HG02759 (cell line): ENCODE measurements around the gene TCEAL2.
A peak's percentile ranks its signal among the peaks of the same experiment; 100 is the strongest.
"Not testable (repeated sequence)": the region's sequence is repeated elsewhere in the genome, so short reads cannot be mapped to it uniquely, and the experiment has no call there.

ENCODE experiments used
- ATAC-seq: cut with Tn5 transposase; IDR thresholded peaks from one replicate; pipeline ENCODE4 v1.9.1; 2021; ENCODE audit warnings: mild to moderate bottlenecking, moderate library complexity; ENCODE audit not compliant: unreplicated experiment

Gene TCEAL2

DNA sequence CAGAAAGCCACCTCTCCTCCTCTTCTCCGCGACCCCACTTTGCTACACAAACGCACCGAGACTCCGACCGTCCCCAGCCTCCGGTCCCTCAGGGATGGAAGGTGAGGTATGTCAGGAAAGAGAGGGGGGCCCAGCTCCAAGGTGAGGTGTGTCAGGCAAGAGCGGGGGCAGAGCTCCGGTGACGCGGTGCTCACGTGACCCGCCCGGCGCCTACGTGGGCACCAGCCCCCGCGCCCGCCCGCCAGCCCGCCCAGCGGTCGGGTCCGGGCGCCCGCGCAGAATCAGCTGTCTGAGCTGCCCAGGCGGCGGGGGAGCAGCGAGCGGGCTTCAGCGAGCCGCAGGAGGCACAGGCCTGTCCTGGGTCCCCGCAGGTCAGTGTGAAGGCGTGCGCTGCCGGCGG is at the start of gene TCEAL2:
TSS of gene TCEAL2 (plus strand) at position 244 of the 400 bp plus-strand sequence. CDS start 1,152 bp downstream, outside the sequence.
- ATAC-seq: not testable (repeated sequence)

DNA sequence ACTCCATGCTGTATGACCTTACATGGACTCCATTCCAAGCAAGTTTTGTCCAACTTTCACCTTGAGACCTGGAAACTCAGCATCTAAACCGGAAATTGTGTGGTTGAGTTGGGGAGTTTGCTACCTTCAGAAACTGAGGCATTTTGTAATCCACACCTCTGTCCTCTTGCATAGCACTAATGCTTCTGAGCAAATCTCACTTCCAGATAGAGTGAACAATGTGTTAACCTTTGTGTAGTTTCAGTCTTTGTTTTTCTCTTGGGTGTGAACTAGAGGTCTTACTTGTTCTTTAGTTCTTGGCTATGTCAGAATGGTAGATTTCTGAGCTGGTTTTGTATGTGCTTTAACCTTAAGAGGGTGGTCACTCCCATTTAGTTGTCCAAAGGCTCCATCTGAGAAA is 48.1 kb upstream of the TCEAL2 start:
- no peak for ATAC-seq

DNA sequence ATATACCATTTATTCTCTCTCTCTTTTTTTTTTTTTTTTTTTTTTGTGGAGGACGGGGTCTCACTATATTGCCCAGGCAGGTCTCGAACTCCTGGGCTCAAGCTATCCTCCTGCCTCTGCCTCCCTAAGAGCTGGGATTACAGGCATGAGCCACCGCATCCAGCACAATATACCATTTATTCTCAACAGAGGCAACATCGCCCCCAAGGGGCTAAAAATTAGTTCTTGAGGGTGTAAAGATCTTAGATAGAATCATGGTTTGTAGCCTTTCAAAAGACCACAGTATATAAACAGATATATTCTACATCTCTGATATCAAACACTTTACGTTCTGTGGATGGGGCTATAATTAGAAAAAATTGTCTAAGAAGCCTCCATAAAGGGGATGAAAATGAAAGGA is 39.8 kb upstream of the TCEAL2 start:
- no peak for ATAC-seq

DNA sequence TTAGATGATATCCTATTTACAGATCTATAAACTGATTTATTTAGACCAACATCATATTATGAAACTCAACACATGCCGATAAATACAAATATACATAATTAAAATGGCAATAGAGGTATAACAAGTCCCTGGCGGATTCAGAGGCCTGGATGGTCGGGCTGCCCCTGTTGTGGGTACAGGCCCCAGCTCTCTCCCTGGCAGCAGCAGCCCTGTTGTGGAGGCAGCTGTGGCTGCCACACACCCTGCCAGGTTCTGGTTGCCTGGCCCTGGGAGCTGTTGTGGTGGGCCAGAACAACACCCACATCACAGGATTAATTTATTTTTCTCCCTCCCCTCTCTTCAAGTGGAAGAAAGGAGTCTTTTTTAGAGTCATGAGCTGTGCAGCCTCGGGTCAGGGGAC is 12.1 kb upstream of the TCEAL2 start:
- no peak for ATAC-seq

DNA sequence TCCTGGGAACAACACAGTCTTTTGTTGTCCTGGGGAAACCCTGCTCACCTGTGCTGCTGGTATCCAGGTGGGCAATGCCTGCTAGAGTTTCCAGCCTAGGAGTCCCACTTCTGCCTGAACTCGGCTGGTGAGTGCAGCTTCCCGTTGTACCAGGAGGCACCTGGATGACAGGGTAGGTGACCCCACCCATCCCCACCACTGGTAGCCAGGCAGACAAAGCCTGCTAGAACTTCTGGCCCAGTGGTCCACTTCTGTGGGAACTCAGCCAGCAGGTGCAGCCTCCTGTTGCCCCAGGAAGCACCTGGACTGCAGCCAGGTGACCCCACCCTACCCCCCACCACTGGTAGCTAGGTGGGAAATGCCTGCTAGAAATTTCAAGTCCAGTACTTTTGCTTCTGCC is 9.7 kb upstream of the TCEAL2 start:
- no peak for ATAC-seq

DNA sequence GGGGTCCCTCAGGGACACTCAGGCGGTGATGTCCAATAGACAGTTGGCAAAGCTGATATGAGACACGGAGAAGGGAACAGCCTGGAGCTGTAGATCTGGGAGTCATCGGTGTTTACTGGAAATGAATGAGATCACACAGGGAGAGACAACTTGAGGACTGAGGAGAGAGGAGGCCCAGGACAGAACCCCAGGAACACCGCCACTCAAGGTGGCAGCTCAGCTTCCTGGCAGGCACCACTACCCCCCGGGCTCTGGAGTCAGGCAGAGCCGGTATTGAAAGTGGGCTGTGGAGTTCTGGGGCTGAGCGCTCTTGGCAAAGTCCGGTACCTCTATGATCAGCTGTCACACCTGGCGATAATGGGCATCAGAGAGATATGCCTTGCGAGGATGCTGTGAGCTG is 465 bp upstream of the TCEAL2 start:
- not testable (repeated sequence) for ATAC-seq

DNA sequence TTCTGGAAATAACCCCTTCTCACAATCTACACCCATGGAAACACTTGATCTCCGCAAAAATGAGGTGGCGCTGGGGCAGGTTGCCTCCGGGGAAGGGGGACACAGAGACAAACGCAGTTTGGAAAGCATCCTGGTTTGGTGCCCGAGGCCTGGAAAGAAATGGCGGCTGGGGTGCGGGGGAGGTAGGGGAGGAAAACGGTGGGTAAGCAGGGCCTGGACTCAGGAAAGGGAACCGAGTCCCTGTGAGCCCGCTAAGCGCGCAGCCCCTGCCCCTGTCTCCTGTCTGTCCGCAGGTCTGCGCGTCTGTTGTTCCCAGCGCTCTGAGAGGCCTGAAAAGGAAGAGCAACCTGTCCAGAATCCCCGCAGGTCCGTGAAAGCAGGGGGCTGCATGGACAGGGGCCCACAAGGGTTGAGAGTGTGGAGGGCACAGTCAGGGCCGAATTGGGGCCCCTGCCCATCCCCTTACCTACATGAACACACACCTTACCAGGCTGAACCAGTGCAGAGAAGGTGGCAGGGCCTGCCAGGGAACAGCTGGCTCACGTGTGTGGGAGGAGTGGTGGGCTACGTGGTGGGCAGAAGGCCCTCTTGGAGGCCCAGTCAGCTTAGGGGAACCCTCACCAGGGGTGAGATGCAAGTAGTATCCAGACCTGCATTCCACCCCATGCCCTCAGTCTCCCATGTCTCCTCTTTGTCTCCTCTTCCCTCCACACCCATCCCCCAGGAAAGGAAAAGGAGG is 770 bp downstream of the TCEAL2 start:
- not testable (repeated sequence) for ATAC-seq

DNA sequence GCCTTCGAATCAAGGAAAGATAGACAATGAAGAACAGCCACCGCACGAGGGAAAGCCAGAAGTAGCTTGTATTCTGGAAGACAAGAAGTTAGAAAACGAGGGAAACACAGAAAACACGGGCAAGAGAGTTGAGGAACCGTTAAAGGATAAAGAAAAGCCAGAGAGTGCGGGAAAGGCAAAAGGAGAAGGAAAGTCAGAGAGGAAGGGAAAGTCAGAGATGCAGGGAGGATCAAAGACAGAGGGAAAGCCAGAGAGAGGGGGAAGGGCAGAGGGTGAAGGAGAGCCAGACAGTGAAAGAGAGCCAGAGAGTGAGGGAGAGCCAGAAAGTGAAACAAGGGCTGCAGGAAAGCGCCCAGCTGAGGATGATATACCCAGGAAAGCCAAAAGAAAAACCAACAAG is 1.4 kb downstream of the TCEAL2 start:
- ATAC-seq: no peak

DNA sequence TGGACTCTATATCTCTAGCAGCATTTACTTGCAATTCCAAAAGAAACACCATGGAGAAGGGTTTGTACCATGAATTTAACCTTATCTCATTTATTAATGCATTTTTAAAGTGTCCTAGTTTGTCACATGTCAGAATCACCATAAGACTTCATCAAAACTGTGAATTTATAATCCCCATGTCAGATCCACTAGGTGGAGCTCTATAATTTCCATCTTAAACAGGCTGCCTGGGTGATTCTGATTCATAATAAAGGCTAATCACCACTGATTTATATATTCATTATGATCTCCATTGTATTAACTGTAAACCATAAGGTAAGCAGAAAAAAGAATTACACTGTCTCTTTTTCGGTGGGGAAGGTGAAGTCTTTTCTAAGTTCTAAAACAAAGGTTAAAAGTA is 4.0 kb downstream of the TCEAL2 start:
- no peak for ATAC-seq

DNA sequence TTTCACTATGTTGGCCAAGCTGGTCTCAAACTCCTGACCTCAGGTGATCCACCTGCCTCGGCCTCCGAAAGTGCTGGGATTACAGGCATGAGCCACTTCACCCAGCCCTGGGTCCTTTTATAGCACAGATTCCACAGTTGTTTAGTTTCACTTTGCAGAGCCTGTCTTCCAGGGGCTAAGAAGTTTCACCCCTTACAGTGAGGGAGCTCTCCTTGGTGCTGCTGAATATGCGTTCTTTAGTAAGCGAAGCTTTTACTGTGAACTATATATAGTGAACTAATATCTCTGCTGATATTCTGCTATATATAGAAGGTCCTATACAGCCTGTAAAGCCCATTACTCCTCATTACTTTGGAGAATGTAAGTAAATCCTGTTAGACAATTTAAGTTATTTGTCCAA is 12.6 kb downstream of the TCEAL2 start:
- ATAC-seq: no peak

DNA sequence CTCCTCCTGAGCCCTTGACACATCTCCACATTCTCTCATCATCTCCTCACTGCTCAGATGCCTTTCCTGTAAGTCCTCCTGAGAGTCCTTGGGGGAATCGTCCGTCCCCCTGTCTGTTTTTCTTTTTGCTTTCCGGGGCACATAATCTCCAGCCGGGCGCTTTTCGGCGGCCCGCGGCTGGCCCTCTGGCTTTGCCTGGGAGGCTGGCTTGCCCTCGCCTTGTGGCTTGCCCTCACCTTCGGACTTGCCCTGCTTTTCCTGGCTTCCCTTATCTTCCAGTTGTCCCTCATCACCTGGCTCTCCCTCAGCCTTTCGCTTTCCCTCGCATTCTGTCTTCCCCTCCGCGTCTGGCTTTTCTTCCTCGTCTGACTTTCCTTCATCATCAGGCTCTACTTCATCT is 15.4 kb downstream of the TCEAL2 start:
- not testable (repeated sequence) for ATAC-seq

DNA sequence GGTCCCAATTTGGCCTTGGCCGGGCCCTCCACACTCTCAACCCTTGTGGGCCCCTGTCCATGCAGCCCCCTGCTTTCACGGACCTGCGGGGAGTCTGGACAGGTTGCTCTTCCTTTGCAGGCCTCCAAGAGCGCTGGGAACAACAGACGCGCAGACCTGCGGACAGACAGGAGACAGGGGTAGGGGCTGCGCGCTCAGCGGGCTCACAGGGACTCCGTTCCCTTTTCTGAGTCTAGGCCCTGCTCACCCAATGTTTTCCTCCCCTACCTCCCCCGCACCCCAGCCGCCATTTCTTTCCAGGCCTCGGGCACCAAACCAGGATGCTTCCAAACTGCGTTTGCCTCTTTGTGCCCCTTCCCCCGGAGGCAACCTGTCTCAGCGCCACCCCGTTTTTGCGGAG is 16.2 kb downstream of the TCEAL2 start:
- not testable (repeated sequence) for ATAC-seq

DNA sequence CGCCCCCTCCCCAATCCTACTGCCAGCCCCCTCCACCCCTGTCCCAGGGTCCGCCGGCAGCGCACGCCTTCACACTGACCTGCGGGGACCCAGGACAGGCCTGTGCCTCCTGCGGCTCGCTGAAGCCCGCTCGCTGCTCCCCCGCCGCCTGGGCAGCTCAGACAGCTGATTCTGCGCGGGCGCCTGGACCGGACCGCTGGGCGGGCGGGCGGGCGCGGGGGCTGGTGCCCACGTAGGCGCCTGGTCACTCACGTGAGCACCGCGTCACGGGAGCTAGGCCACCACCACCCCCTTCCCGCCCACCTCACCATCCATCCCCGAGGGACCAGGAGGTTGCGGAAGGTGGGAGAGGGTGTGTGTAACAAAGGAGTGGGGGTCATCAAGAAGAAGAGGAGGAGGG is 16.8 kb downstream of the TCEAL2 start, which contains the start of gene TCEAL6:
TSS of gene TCEAL6 (minus strand) at position 208 of the 400 bp plus-strand sequence.
- ATAC-seq: not testable (repeated sequence)

DNA sequence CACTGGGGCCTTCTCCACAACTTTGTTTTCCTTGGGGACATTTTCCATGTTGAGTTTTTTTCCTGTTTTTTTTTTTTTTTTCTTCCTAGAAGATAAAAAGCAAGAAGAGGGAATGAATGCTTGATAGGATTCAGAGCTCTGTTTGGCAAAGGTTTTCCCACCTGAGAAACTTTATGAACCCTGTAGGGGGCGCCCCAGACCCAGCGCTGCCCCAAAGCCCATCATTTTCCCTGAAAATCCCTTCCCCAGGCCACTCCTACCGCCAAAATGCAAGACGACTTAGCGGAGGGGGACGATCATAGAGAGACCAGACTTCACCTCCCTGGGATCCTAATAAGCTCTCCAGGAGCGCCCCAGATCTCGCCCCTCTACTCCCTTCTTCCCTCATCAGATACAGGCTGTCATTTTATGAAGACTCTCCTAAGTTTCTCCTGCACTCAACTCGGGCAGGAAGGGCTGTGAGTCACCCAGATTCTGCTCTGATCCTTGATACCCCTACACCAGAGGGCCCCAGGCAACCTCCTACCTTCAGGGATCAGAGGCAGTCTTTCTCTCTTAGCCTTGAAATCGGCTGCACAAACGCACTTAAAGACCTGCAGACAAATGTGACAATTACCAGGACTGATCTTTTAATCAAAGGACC is 28.9 kb downstream of the TCEAL2 start:
- ATAC-seq: no peak

DNA sequence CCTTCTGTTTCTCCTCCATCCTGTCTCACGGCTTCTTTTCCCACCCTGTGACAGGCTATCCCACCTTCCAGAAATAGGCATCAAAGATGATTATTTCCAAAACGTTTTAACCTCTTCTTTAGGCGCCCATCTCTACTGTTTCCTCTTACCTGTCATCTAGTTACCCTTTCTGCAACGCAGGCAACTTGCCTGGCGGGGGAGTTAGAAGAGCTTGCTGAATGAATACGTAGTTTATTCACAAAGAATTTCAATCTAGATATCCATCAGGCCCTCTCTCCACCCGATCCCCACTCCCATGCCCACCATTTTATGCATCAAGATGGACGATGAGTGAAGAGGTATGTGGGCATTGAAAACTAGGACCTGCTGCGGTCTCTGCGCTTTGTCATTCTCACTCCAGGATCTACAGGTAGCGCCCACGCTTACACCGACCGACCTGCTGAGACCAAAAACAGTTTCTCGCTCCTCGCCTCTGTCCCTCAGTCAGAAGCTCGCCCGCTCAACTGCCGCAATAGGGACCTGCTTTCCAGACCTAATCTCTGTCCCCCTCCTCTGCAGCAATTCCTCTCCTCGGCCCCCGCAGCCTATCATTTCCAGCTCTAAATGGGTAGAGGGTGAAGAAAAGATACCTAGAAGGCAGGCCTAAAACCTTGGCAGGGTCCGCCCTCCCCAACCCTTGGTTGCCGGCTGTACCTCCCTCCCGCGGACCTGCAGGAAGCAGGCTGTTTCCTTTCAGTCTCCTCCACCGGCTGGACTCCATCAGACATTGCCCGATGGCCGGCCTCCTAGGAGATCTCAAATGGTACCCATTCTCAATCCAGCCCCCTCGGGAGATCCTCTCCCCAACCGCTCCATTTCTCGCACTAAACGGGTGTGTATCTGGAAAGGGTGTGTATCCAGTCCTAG is 29.7 kb downstream of the TCEAL2 start:
- ATAC-seq: peak; percentile 50

DNA sequence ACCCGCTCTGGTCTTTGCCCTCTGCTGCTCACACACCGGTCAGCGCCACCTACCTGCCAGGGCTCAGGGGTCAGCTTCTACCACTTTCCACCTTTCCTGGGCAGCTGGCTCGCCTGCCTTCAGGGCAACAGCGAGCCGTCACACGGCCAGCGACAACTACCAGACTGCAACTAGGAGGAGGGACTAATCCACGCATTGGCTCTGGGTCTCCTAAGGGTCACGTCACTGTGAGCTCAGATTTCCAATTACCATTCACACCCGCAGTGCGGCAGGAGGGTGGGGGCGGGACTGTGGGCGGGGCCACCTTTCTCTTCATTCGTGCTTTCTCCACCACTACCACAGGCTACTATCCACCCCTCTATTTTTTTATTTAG is 30.3 kb downstream of the TCEAL2 start, which contains the start of gene BEX5:
TSS of gene BEX5 (minus strand) at position 172 of the 374 bp plus-strand sequence. CDS start 1,712 bp downstream, outside the sequence.
- peak; percentile 87 for ATAC-seq
